ENCODE data around the gene SSC5D.

SSC5D gene

DNA sequence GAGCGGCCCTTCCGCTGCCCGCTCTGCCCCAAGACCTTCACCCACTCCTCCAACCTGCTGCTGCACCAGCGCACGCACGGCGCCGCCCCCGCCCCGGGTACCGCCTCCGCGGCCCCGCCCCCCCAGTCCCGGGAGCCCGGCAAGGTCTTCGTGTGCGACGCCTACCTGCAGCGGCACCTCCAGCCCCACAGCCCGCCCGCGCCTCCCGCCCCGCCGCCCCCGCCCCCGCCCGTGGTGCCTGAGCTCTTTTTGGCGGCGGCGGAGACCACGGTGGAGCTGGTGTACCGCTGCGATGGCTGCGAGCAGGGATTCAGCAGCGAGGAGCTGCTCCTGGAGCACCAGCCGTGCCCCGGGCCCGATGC, 6.5 kb upstream of the SSC5D start:
- no peak overlapping the region for H3K4me3 ChIP-seq (ENCODE audit: low read depth, low read length)
- H3K27ac ChIP-seq (ENCODE audit: extremely low read depth, low read depth, low read length), result no peak overlapping the region
- H3K4me1 ChIP-seq (ENCODE audit: control insufficient read depth, insufficient read depth, low read length), result peaks cover 21% of the 10 kb centered on the region
- H3K9me3 ChIP-seq (ENCODE audit: control insufficient read depth, insufficient read depth, low read depth, low read length), result no peaks in the 10 kb centered on the region
- ChIA-PET CTCF (interaction anchor here (1.0 kb wide), 1 partner anchor 22 kb away, joined by 3 read pairs; no protein-coding TSS in a partner anchor), POLR2A (interaction anchor here (0.5 kb wide), 1 partner anchor 118 kb away, joined by 4 read pairs; the partner anchor contains the start of gene ZNF524)
- peaks cover 0 to 9% of the 10 kb centered on the region in 2 experiments; a peak in 1 of 3 replicates for H3K36me3 ChIP-seq (ENCODE audit: control insufficient read depth in 2 of 2, insufficient read depth in 1 of 2, low read length in 2 of 2)
- TF ChIP-seq SCRT1 (tag by site-specific recombination; IDR thresholded peaks at IDR 0.05; ENCODE audit: borderline replicate concordance) (no peak), ZNF626 (tag by site-specific recombination; IDR thresholded peaks at IDR 0.05) (no peak), ZNF549 (tag by site-specific recombination; IDR thresholded peaks at IDR 0.05) (no peak), ZSCAN30 (tag by site-specific recombination; IDR thresholded peaks at IDR 0.05) (no peak), PRDM2 (tag by site-specific recombination; IDR thresholded peaks at IDR 0.05; ENCODE audit: borderline replicate concordance) (no peak), BCL6B (tag by site-specific recombination; IDR thresholded peaks at IDR 0.05) (no peak), SP7 (tag by site-specific recombination; IDR thresholded peaks at IDR 0.05) (no peak), ZBTB21 (tag by site-specific recombination; IDR thresholded peaks at IDR 0.05) (no peak), ZNF76 (tag by site-specific recombination; IDR thresholded peaks at IDR 0.05; ENCODE audit: borderline replicate concordance, low read depth) (no peak), ZNF302 (tag by site-specific recombination; IDR thresholded peaks at IDR 0.05; ENCODE audit: low read depth) (no peak), ZNF596 (tag by site-specific recombination; IDR thresholded peaks at IDR 0.05) (no peak), ZBTB8A (tag by site-specific recombination; IDR thresholded peaks at IDR 0.05) (no peak), TSHZ1 (tag by site-specific recombination; IDR thresholded peaks at IDR 0.05; ENCODE audit: borderline replicate concordance) (no peak)
- TF ChIP-seq, protein P1, sequence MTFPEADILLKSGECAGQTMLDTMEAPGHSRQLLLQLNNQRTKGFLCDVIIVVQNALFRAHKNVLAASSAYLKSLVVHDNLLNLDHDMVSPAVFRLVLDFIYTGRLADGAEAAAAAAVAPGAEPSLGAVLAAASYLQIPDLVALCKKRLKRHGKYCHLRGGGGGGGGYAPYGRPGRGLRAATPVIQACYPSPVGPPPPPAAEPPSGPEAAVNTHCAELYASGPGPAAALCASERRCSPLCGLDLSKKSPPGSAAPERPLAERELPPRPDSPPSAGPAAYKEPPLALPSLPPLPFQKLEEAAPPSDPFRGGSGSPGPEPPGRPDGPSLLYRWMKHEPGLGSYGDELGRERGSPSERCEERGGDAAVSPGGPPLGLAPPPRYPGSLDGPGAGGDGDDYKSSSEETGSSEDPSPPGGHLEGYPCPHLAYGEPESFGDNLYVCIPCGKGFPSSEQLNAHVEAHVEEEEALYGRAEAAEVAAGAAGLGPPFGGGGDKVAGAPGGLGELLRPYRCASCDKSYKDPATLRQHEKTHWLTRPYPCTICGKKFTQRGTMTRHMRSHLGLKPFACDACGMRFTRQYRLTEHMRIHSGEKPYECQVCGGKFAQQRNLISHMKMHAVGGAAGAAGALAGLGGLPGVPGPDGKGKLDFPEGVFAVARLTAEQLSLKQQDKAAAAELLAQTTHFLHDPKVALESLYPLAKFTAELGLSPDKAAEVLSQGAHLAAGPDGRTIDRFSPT (tag by site-specific recombination; IDR thresholded peaks at IDR 0.05), result no peak
- TF ChIP-seq, protein P2, sequence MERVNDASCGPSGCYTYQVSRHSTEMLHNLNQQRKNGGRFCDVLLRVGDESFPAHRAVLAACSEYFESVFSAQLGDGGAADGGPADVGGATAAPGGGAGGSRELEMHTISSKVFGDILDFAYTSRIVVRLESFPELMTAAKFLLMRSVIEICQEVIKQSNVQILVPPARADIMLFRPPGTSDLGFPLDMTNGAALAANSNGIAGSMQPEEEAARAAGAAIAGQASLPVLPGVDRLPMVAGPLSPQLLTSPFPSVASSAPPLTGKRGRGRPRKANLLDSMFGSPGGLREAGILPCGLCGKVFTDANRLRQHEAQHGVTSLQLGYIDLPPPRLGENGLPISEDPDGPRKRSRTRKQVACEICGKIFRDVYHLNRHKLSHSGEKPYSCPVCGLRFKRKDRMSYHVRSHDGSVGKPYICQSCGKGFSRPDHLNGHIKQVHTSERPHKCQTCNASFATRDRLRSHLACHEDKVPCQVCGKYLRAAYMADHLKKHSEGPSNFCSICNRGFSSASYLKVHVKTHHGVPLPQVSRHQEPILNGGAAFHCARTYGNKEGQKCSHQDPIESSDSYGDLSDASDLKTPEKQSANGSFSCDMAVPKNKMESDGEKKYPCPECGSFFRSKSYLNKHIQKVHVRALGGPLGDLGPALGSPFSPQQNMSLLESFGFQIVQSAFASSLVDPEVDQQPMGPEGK (tag by site-specific recombination; IDR thresholded peaks at IDR 0.05), result no peak
- TF ChIP-seq, protein P3, sequence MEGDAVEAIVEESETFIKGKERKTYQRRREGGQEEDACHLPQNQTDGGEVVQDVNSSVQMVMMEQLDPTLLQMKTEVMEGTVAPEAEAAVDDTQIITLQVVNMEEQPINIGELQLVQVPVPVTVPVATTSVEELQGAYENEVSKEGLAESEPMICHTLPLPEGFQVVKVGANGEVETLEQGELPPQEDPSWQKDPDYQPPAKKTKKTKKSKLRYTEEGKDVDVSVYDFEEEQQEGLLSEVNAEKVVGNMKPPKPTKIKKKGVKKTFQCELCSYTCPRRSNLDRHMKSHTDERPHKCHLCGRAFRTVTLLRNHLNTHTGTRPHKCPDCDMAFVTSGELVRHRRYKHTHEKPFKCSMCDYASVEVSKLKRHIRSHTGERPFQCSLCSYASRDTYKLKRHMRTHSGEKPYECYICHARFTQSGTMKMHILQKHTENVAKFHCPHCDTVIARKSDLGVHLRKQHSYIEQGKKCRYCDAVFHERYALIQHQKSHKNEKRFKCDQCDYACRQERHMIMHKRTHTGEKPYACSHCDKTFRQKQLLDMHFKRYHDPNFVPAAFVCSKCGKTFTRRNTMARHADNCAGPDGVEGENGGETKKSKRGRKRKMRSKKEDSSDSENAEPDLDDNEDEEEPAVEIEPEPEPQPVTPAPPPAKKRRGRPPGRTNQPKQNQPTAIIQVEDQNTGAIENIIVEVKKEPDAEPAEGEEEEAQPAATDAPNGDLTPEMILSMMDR (tag by site-specific recombination; IDR thresholded peaks at IDR 0.05), result no peak
- TF ChIP-seq, protein P4, sequence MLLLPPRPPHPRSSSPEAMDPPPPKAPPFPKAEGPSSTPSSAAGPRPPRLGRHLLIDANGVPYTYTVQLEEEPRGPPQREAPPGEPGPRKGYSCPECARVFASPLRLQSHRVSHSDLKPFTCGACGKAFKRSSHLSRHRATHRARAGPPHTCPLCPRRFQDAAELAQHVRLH (tag by site-specific recombination; IDR thresholded peaks at IDR 0.05), result no peak
